GM21737 (cell line): Measurements from ENCODE around the gene FUBP3.

Source experiments
- ATAC-seq: cut with Tn5 transposase; IDR thresholded peaks from one replicate; pipeline ENCODE4 v1.9.1; 2021; ENCODE audit warnings: mild to moderate bottlenecking, moderate library complexity; ENCODE audit not compliant: unreplicated experiment

The FUBP3 gene, protein sequence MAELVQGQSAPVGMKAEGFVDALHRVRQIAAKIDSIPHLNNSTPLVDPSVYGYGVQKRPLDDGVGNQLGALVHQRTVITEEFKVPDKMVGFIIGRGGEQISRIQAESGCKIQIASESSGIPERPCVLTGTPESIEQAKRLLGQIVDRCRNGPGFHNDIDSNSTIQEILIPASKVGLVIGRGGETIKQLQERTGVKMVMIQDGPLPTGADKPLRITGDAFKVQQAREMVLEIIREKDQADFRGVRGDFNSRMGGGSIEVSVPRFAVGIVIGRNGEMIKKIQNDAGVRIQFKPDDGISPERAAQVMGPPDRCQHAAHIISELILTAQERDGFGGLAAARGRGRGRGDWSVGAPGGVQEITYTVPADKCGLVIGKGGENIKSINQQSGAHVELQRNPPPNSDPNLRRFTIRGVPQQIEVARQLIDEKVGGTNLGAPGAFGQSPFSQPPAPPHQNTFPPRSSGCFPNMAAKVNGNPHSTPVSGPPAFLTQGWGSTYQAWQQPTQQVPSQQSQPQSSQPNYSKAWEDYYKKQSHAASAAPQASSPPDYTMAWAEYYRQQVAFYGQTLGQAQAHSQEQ

DNA sequence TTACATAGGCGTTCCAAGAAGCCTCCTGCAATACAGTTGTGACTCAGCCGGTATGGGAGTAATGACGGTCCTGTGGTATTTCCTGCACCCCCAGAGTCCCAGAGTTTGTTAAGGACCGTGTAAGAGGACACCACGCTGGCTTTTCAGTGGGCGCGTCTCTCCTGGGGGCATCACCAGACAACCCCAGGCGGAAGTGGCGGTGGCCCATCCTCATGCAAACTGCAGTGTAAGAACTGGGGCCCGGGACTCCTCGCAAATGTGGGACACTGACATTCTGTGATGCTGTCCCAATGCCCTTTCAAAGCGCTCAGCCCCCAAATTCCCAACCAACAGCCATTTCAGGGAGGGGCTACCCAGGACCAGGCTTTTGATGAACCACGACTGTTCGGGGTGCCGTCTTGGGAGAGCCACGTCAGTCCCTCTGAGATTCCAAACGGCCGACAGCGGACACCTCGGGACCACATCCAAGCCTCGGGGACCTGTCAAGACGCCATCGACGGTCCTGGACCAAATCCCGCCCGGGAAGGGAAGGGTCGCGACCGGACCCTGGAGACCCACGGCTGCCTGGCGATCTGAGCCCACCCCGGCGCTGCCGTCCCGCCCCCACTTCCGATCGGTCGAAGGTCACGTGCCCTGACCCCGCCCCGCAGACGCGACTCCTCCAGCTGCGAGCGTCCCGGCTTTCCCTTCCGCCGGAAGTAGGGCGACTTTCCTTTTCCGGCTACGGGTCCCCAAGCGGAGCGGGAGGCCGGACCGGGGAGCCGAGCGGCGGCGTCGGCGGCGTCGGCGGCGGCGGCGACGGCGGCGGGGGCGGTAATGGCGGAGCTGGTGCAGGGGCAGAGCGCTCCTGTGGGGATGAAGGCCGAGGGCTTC is at the start of gene FUBP3:
Gene FUBP3 (plus strand): TSS at position 713 of the 873 bp plus-strand sequence. CDS start 104 bp downstream, at position 817.
- peak; percentile 64 for ATAC-seq

DNA sequence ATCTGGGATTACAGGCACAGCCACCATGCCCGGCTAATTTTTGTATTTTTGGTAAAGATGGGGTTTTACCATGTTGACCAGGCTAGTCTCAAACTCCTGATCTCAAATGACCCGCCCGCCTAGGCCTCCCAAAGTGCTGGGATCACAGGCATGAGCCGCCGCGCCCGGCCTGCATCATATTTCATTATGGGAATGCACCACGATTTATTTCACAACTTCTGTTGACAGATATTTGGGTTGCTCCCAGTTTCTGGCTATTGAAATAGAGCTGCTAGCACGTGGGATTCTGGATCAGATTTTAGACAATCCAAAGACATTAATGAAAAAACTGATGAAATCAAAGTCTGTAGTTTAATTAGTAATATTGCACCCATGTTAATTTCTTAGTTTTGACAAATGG is 48.4 kb upstream of the FUBP3 start:
- ATAC-seq, result no peak

DNA sequence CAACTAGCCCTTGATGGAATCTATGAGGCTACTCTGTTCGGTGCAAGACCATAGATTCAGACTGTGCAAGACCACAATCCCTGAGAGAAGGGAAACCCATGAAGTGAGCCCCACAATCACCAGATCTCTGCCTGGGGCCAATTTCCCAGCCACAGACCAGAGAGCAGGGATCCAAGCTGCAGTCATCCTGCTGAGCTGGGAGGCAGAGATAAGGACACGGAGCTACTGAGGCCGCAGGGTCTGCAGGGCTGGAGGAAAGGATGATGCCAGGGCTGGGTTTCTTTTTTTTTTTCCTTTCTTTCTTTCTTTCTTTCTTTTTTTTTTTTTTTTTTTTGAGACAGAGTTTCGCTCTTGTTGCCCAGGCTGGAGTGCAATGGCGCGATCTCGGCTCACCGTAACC is 47.7 kb upstream of the FUBP3 start:
- no peak for ATAC-seq

DNA sequence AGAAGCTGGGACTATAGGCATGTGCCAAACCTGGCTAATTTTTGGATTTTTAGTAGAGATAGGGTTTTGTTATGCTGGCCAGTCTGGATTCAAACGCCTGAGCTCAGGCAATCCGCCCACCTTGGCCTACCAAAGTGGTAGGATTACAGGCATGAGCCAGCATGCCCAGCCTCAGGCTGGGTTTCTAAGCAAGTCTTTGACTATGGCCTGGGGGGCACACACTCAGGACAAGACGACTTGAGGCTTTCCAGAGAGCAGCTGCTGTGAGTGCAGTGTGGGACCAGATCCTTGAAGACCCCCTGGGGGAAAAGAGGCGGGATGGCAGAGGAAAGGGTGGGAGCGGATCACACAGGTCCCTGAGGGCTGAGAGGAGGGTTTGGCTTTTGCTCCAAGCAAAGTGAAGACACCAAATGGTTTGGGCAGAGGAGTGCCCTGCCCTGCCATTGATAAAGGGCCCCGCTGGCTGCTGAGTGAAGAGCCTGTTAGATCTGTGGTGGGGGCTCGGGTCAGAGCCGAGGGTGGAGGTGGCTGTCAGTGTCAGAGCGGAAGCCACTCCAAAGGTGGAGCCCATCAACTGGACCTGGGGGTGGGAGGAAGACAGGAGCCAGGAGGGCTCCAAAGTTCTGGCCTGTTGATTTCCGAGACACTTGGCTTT is 46.8 kb upstream of the FUBP3 start:
- no peak for ATAC-seq

DNA sequence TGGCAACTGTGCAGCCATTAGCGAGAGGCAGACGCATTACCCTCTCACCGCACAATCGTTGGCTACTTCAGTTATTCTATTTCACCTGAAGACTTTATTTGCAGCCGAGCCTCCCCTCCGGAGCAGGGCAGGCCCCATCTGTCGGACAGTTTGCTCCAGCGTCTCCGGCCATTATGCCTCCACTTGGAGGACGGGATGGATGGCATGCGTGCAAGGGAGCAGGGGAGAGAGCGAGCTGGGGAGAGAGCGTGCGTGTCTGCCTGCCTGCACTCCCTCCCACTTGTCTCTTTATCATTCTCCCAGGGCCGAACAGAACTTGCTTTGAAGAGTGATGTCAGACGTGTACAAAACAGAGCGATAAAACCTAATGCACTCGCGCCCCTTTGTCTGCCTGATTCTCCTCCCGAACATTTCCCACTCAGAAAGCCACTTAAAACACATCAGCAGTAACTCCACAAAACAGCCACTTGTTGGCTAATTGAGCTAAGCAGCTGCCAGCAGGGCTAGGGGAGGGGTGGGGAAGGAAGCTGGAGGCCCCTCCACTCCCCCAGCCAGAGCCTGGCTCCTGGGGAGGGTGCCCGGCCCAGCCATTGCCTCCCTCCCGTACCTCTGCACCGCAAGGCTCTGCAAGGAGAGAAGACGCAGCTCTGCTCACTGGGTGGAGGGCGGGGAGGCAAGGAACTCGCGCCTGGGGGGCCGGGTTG is 43.4 kb upstream of the FUBP3 start:
- no peak for ATAC-seq

DNA sequence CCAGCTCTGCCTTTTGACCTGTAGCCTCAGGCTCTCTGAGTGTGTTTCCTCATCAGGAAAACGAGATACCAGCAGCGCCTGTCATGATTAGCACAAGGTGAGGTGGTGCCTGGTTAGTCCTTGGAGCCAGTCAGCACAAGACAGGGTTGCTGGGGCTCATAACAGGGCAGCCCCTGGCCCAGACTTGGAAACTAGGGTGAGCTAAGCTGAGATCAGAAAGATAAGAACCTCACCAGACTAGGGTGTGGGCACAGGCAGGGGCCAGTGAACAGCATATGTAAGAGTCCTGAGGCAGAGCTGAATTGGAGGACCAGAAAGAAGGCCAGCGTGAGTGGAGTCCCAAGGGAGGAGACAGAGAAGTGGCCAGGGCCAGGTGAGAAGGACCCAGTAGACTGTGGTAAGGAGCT is 42.7 kb upstream of the FUBP3 start:
- ATAC-seq, result no peak

DNA sequence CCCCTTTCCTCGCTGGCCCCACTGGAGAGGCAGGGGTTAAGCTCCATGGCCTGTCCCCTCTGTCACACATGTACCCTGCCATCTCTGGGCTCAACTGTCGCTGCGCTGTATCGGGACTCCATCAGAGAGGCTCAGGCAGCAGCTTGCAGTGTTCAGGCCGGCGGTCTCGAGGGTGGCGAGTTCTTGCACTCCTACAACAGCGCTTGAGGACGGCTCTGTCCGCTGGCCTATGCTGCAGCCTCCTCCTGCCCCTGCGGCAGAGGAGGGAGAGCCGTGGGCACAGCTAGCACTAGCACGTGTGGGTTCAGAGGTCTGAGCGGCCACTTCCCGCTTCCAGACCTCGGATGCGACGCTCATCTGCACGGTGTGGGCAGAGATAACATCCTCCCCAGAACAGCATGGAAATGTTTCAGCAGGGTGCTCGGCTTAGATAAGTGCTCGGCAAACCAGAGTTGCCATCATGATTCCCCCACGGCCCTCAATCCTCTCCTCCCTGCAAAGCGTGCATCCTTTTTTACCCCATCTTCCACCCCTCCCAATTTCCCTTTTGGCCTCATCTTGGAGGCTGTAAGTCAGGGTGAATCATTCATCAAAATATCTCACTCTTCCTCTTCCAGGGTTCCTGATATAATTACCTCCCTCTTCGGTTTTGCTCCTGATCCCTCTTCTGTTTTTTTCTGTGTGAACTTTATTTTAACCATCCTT is 41.9 kb upstream of the FUBP3 start:
- ATAC-seq, result no peak

DNA sequence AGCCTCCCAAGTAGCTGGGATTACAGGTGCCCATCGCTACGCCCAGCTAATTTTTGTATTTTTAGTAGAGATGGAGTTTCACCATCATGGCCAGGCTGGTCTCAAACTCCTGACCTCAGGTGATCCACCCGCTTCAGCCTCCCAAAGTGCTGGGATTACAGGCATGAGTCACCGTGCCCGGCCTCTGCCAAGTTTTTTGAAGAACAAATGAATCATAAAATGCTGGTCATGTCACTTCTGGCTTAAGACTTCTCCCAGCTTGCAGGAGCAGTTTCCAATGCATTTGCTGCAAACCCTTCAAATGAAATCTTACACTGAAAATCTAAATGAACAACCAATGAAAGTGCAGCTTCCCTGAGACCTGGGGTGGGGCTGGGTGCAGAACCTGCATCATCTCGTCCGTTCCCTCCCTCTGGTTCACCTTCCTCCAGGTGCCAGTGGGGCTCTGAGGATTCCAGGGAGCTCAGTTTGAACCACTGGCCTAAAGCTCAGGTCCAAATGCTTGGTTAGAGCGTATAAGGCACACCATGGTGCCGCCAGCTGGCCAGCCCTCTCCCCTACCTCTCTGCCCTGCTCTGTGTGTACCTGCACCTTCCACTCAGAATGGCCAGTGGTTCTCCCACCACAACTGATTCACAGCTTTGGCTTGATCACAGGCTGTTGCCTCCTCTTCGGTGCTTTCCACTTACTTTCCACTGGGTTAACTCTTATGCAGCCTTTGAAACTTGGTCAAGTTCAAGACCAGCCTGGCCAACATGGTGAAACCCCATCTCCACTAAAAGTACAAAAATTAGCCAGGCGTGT is 39.8 kb upstream of the FUBP3 start:
- ATAC-seq, result no peak

DNA sequence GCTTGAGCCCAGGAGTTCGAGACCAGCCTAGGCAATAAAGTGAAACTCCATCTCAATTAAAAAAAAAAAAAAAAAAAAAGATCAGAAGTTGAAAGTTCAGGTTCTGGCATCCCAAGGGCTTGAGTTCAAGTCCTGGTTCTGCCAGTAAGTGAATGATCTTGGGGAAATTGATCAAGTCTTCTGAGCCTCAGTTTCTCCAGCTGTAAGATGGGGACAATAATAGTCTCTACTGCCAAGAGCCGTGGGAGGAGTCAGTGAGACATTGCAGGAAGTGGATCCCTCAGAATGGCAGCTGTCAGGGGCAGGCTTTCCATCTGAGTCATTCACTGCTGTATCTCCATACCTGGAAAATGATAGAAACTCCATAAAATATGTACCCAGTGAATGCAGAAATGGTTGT is 37.8 kb upstream of the FUBP3 start:
- ATAC-seq, result no peak

DNA sequence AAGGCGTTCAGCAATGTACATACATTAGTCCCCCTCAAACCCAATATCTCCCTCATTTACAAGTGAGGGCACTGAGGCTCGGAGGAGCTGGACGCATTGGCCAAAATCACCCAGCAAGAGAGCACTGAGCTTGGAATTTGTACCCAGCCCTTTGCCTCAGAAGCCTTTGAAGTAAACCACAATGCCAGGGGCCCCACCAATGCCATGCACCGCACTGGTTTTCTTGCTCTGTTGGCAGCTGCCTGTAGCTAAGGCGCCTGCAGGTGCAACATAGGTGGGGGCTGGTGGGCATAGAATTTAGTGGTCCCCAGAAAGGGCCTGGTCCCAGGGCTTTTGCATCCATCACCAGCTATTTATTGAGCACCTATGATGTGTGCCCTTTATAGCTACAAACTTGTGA is 37.3 kb upstream of the FUBP3 start:
- ATAC-seq, result no peak

DNA sequence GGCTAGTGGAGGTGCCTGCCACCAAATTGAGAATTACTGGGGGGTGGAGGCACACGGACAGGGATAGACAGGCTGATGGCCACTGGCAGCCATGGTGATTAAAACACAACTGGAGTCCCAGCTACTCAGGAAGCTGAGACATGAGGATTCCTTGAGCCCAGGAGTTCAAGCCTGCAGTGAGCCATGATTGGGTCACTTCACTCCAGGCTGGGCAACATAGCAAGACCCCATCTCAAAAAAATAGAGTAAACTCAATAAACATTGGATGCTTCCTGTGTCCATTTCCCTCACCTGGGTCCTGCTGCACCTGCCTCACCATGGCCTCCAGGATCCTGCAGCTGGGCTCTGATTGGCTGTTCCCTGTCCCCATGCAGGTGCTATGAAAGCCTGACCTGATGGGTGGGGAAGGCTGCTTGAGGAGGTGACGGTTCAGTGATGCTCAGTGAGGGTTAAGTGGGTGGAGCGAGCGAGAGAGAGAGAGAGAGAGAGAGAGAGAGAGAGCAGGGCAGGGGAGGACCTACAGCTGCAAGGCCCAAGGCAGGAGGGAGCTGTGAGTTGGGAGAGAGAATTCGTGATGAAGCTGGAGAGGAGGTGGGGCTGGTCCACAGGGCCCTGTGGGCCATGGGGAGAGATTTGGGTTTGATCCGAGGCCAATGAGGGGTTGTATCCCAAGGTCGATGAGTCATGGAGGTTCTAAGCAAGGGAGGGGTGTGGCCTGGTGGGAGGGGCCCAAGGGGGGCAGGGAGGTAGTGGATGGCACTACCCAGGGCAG is 36.7 kb upstream of the FUBP3 start:
- ATAC-seq, result no peak

DNA sequence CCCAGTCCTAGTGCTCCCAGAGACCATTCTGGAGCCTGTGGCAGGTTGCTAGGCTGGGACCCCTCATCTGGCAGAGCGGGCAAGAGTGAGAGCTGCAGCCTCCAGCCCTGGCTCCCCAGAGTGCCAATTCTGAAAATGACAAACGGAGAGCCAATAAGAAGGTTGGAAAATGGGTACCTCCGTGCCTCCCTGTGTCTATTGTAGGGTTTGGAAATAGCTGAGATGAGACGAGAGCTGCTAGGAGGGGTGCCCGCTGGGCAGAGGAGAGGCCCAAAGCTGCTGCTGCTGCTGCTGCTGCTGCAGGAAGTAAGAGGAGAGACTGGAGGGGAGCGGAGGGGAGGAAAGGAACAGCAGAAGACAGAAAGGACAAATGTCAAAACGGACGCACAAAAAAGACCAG is 36.0 kb upstream of the FUBP3 start:
- no peak for ATAC-seq

DNA sequence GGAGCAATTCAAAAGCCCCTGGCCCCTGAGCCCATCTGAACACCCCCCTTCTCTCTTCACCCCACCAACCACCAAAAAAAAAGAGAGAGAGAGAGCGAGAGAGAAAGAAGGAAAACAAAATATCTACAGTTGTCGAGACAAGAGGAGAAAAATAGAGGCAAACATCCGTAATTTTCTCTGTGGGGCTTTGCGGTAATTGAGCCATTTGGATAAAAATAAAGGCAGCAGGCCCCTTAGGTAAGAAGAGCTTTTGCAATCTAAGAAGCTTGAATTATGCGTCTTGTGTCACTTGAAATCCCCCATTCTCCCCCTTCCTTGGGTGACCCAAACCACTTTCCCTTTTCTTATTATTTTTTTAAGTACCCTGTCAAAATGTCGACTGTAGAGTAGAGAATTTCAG is 35.5 kb upstream of the FUBP3 start:
- ATAC-seq, result no peak

DNA sequence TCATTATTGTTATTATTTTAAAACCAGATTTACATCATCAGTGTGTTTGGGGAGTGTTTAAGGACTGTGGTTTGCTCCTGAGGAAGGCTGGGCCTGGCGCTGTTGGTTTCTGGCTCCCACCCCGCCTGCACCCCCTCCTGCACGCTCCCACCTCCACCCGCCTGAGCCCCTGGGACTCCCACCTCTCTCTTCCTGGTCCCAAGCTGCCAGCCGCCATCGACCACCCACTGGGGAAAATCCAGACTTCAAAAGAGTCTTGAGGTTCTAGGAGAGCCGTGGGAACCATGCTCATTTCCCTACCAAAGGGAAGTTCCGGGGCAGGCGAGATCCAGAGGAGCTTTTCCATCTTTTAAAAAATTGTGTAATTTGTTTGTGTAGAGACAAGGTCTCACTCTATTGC is 35.0 kb upstream of the FUBP3 start:
- ATAC-seq, result no peak

DNA sequence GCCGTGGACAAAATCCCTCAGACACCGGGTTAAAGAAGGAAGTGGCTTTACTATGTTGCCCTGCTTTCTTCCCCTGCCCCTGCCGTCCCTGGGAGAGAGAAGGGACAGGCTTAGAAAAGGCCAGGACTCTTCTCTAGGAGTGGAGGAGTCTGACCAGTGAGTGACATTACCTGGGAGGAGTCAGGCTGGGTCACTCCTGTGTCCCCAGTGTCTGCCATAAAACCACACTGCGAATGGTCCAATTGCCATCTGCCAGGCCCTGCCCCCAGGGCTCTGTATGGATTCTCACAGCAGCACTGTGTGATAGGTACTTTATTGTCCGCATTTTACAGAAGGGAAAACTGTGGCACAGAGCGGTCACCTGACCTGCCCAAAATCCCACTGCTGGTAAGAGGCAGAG is 31.3 kb upstream of the FUBP3 start:
- no peak for ATAC-seq

DNA sequence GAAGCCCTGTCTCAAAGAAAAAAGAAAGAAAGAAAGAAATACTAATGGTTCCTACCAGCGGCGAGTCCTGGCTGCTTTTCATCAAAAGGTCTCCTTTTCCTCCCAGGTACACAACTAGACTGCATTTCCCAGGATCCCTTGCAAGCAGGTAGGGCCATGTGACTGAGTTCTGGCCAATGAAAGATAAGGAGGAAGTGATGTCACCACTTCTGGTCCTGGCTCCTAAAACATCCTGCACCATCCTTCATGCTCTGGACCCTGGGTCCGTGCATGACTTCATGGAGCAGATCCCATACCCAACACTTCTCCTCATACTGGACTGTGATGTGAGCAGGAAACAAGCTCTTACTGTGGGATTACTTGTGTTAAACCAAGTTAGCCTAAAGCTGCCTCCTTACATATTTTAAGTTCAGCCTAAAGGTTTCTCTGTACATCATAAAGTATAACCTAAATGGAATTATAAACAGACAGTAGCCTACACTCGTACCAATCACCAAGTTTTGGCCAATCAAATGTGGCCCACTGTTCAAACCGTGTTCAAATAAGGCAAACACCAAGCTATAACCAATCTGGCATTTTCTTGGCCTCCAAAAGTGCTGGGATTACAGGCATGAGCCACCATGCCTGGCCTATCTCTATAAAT is 30.2 kb upstream of the FUBP3 start:
- no peak for ATAC-seq

DNA sequence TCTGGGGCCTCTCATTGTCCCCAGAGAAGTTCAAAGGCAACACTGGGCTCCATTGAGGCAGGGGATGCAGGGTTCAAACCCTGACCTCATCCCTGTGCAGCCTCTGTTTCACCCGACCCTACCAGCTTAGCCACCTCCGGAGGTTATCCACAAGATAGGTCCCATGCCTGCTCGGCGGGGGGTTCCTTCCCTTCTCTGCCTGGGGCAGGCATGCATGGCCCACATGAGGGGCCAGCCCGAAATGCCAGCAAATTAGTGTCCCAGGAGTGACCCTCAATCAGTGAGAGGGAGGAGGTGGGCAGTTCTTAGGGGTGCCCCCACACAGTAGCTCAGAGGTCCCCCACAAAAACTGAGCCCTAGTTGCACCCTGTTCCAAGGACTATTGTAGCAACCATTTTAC is 24.8 kb upstream of the FUBP3 start:
- no peak for ATAC-seq

DNA sequence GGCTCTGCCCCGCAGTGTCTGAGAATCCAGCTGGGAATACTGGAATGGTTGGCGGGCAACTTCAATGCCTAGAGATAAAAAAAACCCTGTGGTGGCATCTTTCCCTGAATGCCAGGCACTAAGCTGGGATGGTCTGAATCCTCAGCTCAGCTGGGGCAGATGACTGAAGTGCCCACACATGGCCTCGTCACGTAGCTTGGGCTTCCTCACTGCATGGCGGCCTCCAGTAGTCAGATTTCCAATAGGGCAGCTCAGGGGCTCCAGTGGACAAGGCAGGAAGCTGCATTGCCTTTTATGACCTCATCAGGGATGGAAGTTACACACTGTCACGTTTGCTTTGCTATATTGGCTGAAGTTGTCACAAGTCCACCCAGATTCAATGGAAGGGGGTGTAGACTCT is 24.3 kb upstream of the FUBP3 start:
- ATAC-seq, result no peak
